GM12865 (cell line): ENCODE measurements around the gene BRCA2.

Experiments
- DNase-seq: peaks from one replicate; pipeline ENCODE4 v3.0.0; 2010; ENCODE audit warnings: low read depth
- H3K4me3 ChIP-seq: 2 replicates; pipeline ENCODE4 v1.5.1; 2011; ENCODE audit warnings: mild to moderate bottlenecking, low read depth, low read length, control low read depth
- TF ChIP-seq, protein P1 (sequence below): IDR thresholded peaks from 2 replicates; pipeline ENCODE4 v1.5.1; 2011; ENCODE audit warnings: low read length, control low read depth, low read depth, inconsistent platforms; ENCODE audit not compliant: insufficient read depth; ENCODE audit errors: missing control alignments

BRCA2 gene

GRCh38 chr13:32278426-32278825 lies 36.9 kb upstream of the BRCA2 start:
- DNase-seq, result peak; percentile 6
- no peak overlapping the region for H3K4me3 ChIP-seq
- TF ChIP-seq, protein P1, sequence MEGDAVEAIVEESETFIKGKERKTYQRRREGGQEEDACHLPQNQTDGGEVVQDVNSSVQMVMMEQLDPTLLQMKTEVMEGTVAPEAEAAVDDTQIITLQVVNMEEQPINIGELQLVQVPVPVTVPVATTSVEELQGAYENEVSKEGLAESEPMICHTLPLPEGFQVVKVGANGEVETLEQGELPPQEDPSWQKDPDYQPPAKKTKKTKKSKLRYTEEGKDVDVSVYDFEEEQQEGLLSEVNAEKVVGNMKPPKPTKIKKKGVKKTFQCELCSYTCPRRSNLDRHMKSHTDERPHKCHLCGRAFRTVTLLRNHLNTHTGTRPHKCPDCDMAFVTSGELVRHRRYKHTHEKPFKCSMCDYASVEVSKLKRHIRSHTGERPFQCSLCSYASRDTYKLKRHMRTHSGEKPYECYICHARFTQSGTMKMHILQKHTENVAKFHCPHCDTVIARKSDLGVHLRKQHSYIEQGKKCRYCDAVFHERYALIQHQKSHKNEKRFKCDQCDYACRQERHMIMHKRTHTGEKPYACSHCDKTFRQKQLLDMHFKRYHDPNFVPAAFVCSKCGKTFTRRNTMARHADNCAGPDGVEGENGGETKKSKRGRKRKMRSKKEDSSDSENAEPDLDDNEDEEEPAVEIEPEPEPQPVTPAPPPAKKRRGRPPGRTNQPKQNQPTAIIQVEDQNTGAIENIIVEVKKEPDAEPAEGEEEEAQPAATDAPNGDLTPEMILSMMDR, result no peak

GRCh38 chr13:32281096-32281495 lies 34.2 kb upstream of the BRCA2 start:
- DNase-seq, result no peak
- no peak overlapping the region for H3K4me3 ChIP-seq
- TF ChIP-seq, protein P1, result no peak

DNA sequence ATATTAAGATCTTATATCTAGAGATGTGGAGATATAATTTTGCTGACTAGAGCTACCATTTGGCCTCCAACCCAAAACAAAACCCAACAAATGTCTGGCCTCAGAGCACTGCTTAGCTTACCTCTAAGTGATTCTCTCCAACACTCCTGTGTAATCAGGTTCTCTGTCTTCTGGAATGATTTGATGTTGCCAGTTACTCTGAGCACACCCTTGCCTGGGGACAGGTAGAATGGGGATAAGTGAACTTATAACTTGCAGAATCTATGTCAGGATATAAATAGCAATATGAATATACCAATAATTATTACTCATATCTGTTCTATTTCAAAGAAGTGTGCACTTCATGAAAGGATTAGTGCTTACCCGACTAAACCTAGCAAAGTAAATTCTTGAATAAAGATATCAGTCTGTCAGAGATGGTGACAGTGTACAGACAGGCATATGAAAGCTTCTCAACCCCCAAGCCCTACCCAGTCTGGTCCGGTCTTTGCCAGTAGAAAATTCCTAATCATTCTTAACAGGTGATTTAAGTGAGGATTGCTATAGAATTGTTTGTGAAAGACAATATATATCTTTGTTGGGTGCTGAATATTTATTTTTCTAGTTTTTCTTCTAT lies 33.1 kb upstream of the BRCA2 start:
- TF ChIP-seq, protein P1, result no peak
- H3K4me3 ChIP-seq, result no peak overlapping the region
- DNase-seq, result no peak

DNA sequence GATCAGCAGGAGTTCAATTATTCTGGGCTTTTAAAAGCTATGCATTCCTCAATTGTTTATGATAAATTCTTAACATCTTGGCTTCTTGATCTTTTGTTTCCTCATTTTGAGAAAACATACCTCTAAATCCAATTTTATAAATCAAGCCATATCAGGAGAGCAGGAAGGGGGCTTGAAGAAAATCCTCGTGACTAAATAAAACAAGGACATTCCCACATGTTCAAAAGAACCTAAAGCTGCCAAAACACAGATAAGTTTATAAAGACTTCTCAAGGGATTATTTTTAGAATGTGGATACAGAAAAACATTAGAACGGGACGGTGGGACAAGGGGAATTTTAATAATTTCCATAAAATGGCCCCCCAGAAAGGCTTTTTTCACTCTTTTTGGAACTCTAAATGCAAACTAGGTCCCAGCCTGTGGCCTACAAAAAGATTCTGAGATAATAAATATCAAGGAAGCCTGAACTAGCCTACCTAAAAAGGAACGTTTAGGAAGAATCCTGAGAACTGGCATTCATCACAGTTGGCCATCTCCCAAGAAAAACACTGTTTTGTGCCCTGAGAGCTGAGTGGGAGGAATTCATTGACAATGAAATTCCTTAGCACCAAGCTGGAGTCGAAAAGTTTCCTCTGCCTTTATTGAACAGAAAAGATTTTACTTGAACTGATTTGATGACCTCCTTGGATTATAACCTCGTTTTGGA lies 30.2 kb upstream of the BRCA2 start:
- H3K4me3 ChIP-seq, result no peak overlapping the region
- TF ChIP-seq, protein P1, result no peak
- no peak for DNase-seq

- H3K4me3 ChIP-seq, result no peak overlapping the region
- no peak for DNase-seq
- TF ChIP-seq, protein P1, result no peak
Observed at GRCh38 chr13:32285633-32285965, 29.7 kb upstream of the BRCA2 start.

- no peak for DNase-seq
- TF ChIP-seq, protein P1, result no peak
- no peak overlapping the region for H3K4me3 ChIP-seq
Observed at GRCh38 chr13:32297206-32297605, 18.1 kb upstream of the BRCA2 start.

GRCh38 chr13:32298695-32299094 lies 16.6 kb upstream of the BRCA2 start:
- no peak overlapping the region for H3K4me3 ChIP-seq
- TF ChIP-seq, protein P1, result no peak
- no peak for DNase-seq
